ENCODE data around the gene RAC2.

Gene RAC2

GRCh38 chr22:37225481-37225880, 18.6 kb downstream of the RAC2 start:
- Histone ChIP-seq H3K36me3 (ENCODE audit: control insufficient read depth, insufficient read depth, low read length) (no peaks in the 10 kb centered on the region), H3K9me3 (ENCODE audit: control insufficient read depth, low read length) (no peaks in the 10 kb centered on the region), H3K27ac (ENCODE audit: low read depth, low read length, severe bottlenecking) (no peak overlapping the region), H3K4me3 (ENCODE audit: extremely low read depth, insufficient read depth, low read length, poor library complexity, severe bottlenecking) (no peak overlapping the region), H3K4me1 (ENCODE audit: control insufficient read depth, insufficient read depth, low read length, poor library complexity, severe bottlenecking) (peaks cover 21% of the 10 kb centered on the region)
- WGBS, 2 experiments (ENCODE audit: insufficient coverage in 2 of 2) = 81 to 89% methylated on average over 7 to 8 of the region's 8 CpGs

GRCh38 chr22:37224757-37225420, 19.2 kb downstream of the RAC2 start:
- Histone ChIP-seq H3K27ac (ENCODE audit: low read depth, low read length, severe bottlenecking) (no peak overlapping the region), H3K4me1 (ENCODE audit: control insufficient read depth, insufficient read depth, low read length, poor library complexity, severe bottlenecking) (peaks cover 21% of the 10 kb centered on the region), H3K36me3 (ENCODE audit: control insufficient read depth, insufficient read depth, low read length) (no peaks in the 10 kb centered on the region), H3K4me3 (ENCODE audit: extremely low read depth, insufficient read depth, low read length, poor library complexity, severe bottlenecking) (no peak overlapping the region), H3K9me3 (ENCODE audit: control insufficient read depth, low read length) (no peaks in the 10 kb centered on the region)
- WGBS, 2 experiments (ENCODE audit: insufficient coverage in 2 of 2) = 75 to 81% methylated on average over 1 to 4 of the region's 8 CpGs

- H3K4me3 ChIP-seq (ENCODE audit: extremely low read depth, insufficient read depth, low read length, poor library complexity, severe bottlenecking) = no peak overlapping the region
- no peaks in the 10 kb centered on the region for H3K36me3 ChIP-seq (ENCODE audit: control insufficient read depth, insufficient read depth, low read length)
- peaks cover 12% of the 10 kb centered on the region for H3K4me1 ChIP-seq (ENCODE audit: control insufficient read depth, insufficient read depth, low read length, poor library complexity, severe bottlenecking)
- H3K9me3 ChIP-seq (ENCODE audit: control insufficient read depth, low read length) = no peaks in the 10 kb centered on the region
- 93 to 95% methylated on average over 2 to 3 of the region's 3 CpGs for WGBS, 2 experiments (ENCODE audit: insufficient coverage in 2 of 2)
- no peak overlapping the region for H3K27ac ChIP-seq (ENCODE audit: low read depth, low read length, severe bottlenecking)
These were observed 20.0 kb downstream of the RAC2 start for GRCh38 chr22:37223965-37224551.

GRCh38 chr22:37222440-37222971, 21.6 kb downstream of the RAC2 start:
- H3K36me3 ChIP-seq (ENCODE audit: control insufficient read depth, insufficient read depth, low read length) = no peaks in the 10 kb centered on the region
- no peaks in the 10 kb centered on the region for H3K9me3 ChIP-seq (ENCODE audit: control insufficient read depth, low read length)
- H3K27ac ChIP-seq (ENCODE audit: low read depth, low read length, severe bottlenecking) = no peak overlapping the region
- WGBS, 2 experiments (ENCODE audit: insufficient coverage in 2 of 2) = 89 to 90% methylated on average over 7 to 8 of the region's 8 CpGs
- H3K4me3 ChIP-seq (ENCODE audit: extremely low read depth, insufficient read depth, low read length, poor library complexity, severe bottlenecking) = no peak overlapping the region
- no peaks in the 10 kb centered on the region for H3K4me1 ChIP-seq (ENCODE audit: control insufficient read depth, insufficient read depth, low read length, poor library complexity, severe bottlenecking)

- WGBS, 2 experiments (ENCODE audit: insufficient coverage in 2 of 2) = 93 to 96% methylated on average over 7 to 9 of the region's 10 CpGs
These were observed 22.4 kb downstream of the RAC2 start for GRCh38 chr22:37221424-37222333.

GRCh38 chr22:37220543-37220981, 23.5 kb downstream of the RAC2 start:
- H3K4me1 ChIP-seq (ENCODE audit: control insufficient read depth, insufficient read depth, low read length, poor library complexity, severe bottlenecking) = no peaks in the 10 kb centered on the region
- WGBS, 2 experiments (ENCODE audit: insufficient coverage in 2 of 2) = 67 to 80% methylated on average over 2 to 4 of the region's 4 CpGs
- no peaks in the 10 kb centered on the region for H3K9me3 ChIP-seq (ENCODE audit: control insufficient read depth, low read length)
- H3K4me3 ChIP-seq (ENCODE audit: extremely low read depth, insufficient read depth, low read length, poor library complexity, severe bottlenecking) = no peak overlapping the region
- H3K36me3 ChIP-seq (ENCODE audit: control insufficient read depth, insufficient read depth, low read length) = no peaks in the 10 kb centered on the region
- no peak overlapping the region for H3K27ac ChIP-seq (ENCODE audit: low read depth, low read length, severe bottlenecking)

More at GRCh38 chr22:37221424-37222333, 22.4 kb downstream of the RAC2 start:
- Histone ChIP-seq H3K36me3 (ENCODE audit: control insufficient read depth, insufficient read depth, low read length) (no peaks in the 10 kb centered on the region), H3K4me1 (ENCODE audit: control insufficient read depth, insufficient read depth, low read length, poor library complexity, severe bottlenecking) (no peaks in the 10 kb centered on the region), H3K27ac (ENCODE audit: low read depth, low read length, severe bottlenecking) (no peak overlapping the region), H3K4me3 (ENCODE audit: extremely low read depth, insufficient read depth, low read length, poor library complexity, severe bottlenecking) (no peak overlapping the region), H3K9me3 (ENCODE audit: control insufficient read depth, low read length) (no peaks in the 10 kb centered on the region)

GRCh38 chr22:37219533-37219932, 24.5 kb downstream of the RAC2 start:
- Histone ChIP-seq H3K36me3 (ENCODE audit: control insufficient read depth, insufficient read depth, low read length) (no peaks in the 10 kb centered on the region), H3K27ac (ENCODE audit: low read depth, low read length, severe bottlenecking) (no peak overlapping the region), H3K4me1 (ENCODE audit: control insufficient read depth, insufficient read depth, low read length, poor library complexity, severe bottlenecking) (no peaks in the 10 kb centered on the region), H3K4me3 (ENCODE audit: extremely low read depth, insufficient read depth, low read length, poor library complexity, severe bottlenecking) (no peak overlapping the region), H3K9me3 (ENCODE audit: control insufficient read depth, low read length) (no peaks in the 10 kb centered on the region)
- WGBS, 2 experiments (ENCODE audit: insufficient coverage in 2 of 2) = 90% methylated on average over 2 to 3 of the region's 6 CpGs

GRCh38 chr22:37218771-37219411, 25.2 kb downstream of the RAC2 start:
- no peaks in the 10 kb centered on the region for H3K4me1 ChIP-seq (ENCODE audit: control insufficient read depth, insufficient read depth, low read length, poor library complexity, severe bottlenecking)
- no peak overlapping the region for H3K27ac ChIP-seq (ENCODE audit: low read depth, low read length, severe bottlenecking)
- H3K9me3 ChIP-seq (ENCODE audit: control insufficient read depth, low read length) = no peaks in the 10 kb centered on the region
- H3K36me3 ChIP-seq (ENCODE audit: control insufficient read depth, insufficient read depth, low read length) = no peaks in the 10 kb centered on the region
- H3K4me3 ChIP-seq (ENCODE audit: extremely low read depth, insufficient read depth, low read length, poor library complexity, severe bottlenecking) = no peak overlapping the region
- no CpG with 5 or more reads among the region's 7 CpGs for WGBS, 2 experiments (ENCODE audit: insufficient coverage in 2 of 2)

GRCh38 chr22:37218399-37218770, 25.7 kb downstream of the RAC2 start:
- 78 to 96% methylated on average over 2 to 3 of the region's 6 CpGs for WGBS, 2 experiments (ENCODE audit: insufficient coverage in 2 of 2)
- no peaks in the 10 kb centered on the region for H3K9me3 ChIP-seq (ENCODE audit: control insufficient read depth, low read length)

GRCh38 chr22:37215890-37216289, 28.2 kb downstream of the RAC2 start:
- Histone ChIP-seq H3K36me3 (ENCODE audit: control insufficient read depth, insufficient read depth, low read length) (no peaks in the 10 kb centered on the region), H3K27ac (ENCODE audit: low read depth, low read length, severe bottlenecking) (no peak overlapping the region), H3K4me3 (ENCODE audit: extremely low read depth, insufficient read depth, low read length, poor library complexity, severe bottlenecking) (no peak overlapping the region), H3K9me3 (ENCODE audit: control insufficient read depth, low read length) (no peaks in the 10 kb centered on the region), H3K4me1 (ENCODE audit: control insufficient read depth, insufficient read depth, low read length, poor library complexity, severe bottlenecking) (no peaks in the 10 kb centered on the region)
- 100% methylated on average over 1 of the region's 9 CpGs for WGBS, 2 experiments (ENCODE audit: insufficient coverage in 2 of 2)

More at GRCh38 chr22:37218399-37218770, 25.7 kb downstream of the RAC2 start:
- Histone ChIP-seq H3K27ac (ENCODE audit: low read depth, low read length, severe bottlenecking) (no peak overlapping the region), H3K4me3 (ENCODE audit: extremely low read depth, insufficient read depth, low read length, poor library complexity, severe bottlenecking) (no peak overlapping the region), H3K36me3 (ENCODE audit: control insufficient read depth, insufficient read depth, low read length) (no peaks in the 10 kb centered on the region), H3K4me1 (ENCODE audit: control insufficient read depth, insufficient read depth, low read length, poor library complexity, severe bottlenecking) (no peaks in the 10 kb centered on the region)

All from mesodermal cell (in vitro differentiated cells).